ENCODE measurements around the gene DTNBP1. TPM values are rescaled to one million over a fixed set of nuclear protein-coding genes. Genes with fewer than 3 reads are reported as not detected.

Gene DTNBP1
- polyA plus RNA-seq, 3 donors = 9.3 to 15.0 (median 13.4) TPM

GRCh38 chr6:15513801-15514711 lies 148.8 kb downstream of the DTNBP1 start:
- H3K27ac ChIP-seq (ENCODE audit: low read depth, low read length) = no peak overlapping the region
- WGBS, 3 donors = 89 to 90% (median 90%) methylated on average over 21 of the region's 21 CpGs

GRCh38 chr6:15513131-15513771 lies 149.6 kb downstream of the DTNBP1 start:
- WGBS, 3 donors = 88 to 93% (median 92%) methylated on average over 32 to 34 of the region's 34 CpGs

GRCh38 chr6:15512721-15513120 lies 150.1 kb downstream of the DTNBP1 start:
- WGBS, 3 donors = 80 to 87% (median 82%) methylated on average over 9 of the region's 9 CpGs
- no peak overlapping the region for H3K27ac ChIP-seq (ENCODE audit: low read depth, low read length)

More at GRCh38 chr6:15513131-15513771, 149.6 kb downstream of the DTNBP1 start:
- H3K27ac ChIP-seq (ENCODE audit: low read depth, low read length) = no peak overlapping the region

- H3K27ac ChIP-seq (ENCODE audit: low read depth, low read length) = no peak overlapping the region
- WGBS, 3 donors = 91 to 92% (median 91%) methylated on average over 18 of the region's 18 CpGs
Observed at GRCh38 chr6:15512126-15512525, 150.7 kb downstream of the DTNBP1 start.

- no peak overlapping the region for H3K27ac ChIP-seq (ENCODE audit: low read depth, low read length)
- 79 to 90% (median 83%) methylated on average over 14 of the region's 14 CpGs for WGBS, 3 donors
Observed at GRCh38 chr6:15511248-15512125, 151.3 kb downstream of the DTNBP1 start.

GRCh38 chr6:15510536-15511247 lies 152.1 kb downstream of the DTNBP1 start:
- WGBS, 3 donors = 78 to 84% (median 81%) methylated on average over 16 of the region's 16 CpGs
- H3K27ac ChIP-seq (ENCODE audit: low read depth, low read length) = no peak overlapping the region

GRCh38 chr6:15510121-15510520 lies 152.7 kb downstream of the DTNBP1 start:
- 94 to 97% (median 97%) methylated on average over 6 of the region's 6 CpGs for WGBS, 3 donors
- H3K27ac ChIP-seq (ENCODE audit: low read depth, low read length) = no peak overlapping the region

GRCh38 chr6:15509335-15509933 lies 153.4 kb downstream of the DTNBP1 start:
- 84 to 89% (median 86%) methylated on average over 13 of the region's 13 CpGs for WGBS, 3 donors
- no peak overlapping the region for H3K27ac ChIP-seq (ENCODE audit: low read depth, low read length)

GRCh38 chr6:15508931-15509330 lies 153.9 kb downstream of the DTNBP1 start:
- WGBS, 3 donors = 88 to 92% (median 90%) methylated on average over 15 of the region's 15 CpGs
- H3K27ac ChIP-seq (ENCODE audit: low read depth, low read length) = no peak overlapping the region

GRCh38 chr6:15508441-15508871 lies 154.4 kb downstream of the DTNBP1 start:
- no peak overlapping the region for H3K27ac ChIP-seq (ENCODE audit: low read depth, low read length)
- 67 to 88% (median 72%) methylated on average over 6 of the region's 6 CpGs for WGBS, 3 donors

GRCh38 chr6:15507746-15508145 lies 155.1 kb downstream of the DTNBP1 start:
- H3K27ac ChIP-seq (ENCODE audit: low read depth, low read length) = no peak overlapping the region
- WGBS, 3 donors = 89 to 92% (median 91%) methylated on average over 14 of the region's 14 CpGs

- WGBS, 3 donors = 94 to 96% (median 96%) methylated on average over 11 of the region's 11 CpGs
- no peak overlapping the region for H3K27ac ChIP-seq (ENCODE audit: low read depth, low read length)
Observed at GRCh38 chr6:15507221-15507620, 155.6 kb downstream of the DTNBP1 start.

- H3K27ac ChIP-seq (ENCODE audit: low read depth, low read length) = no peak overlapping the region
- 93 to 96% (median 94%) methylated on average over 7 of the region's 7 CpGs for WGBS, 3 donors
Observed at GRCh38 chr6:15506066-15506465, 156.8 kb downstream of the DTNBP1 start.

- H3K27ac ChIP-seq (ENCODE audit: low read depth, low read length) = no peak overlapping the region
- 78 to 91% (median 79%) methylated on average over 18 of the region's 18 CpGs for WGBS, 3 donors
Observed at GRCh38 chr6:15505463-15505918, 157.3 kb downstream of the DTNBP1 start.

- 25 to 32% (median 25%) methylated on average over 26 of the region's 26 CpGs for WGBS, 3 donors
- H3K27ac ChIP-seq (ENCODE audit: low read depth, low read length) = no peak overlapping the region
Observed at GRCh38 chr6:15504581-15505350, 158.1 kb downstream of the DTNBP1 start.

GRCh38 chr6:15504040-15504495 lies 158.8 kb downstream of the DTNBP1 start:
- 50 to 79% (median 57%) methylated on average over 12 of the region's 12 CpGs for WGBS, 3 donors
- no peak overlapping the region for H3K27ac ChIP-seq (ENCODE audit: low read depth, low read length)

- 91 to 92% (median 91%) methylated on average over 6 of the region's 6 CpGs for WGBS, 3 donors
- no peak overlapping the region for H3K27ac ChIP-seq (ENCODE audit: low read depth, low read length)
Observed at GRCh38 chr6:15503346-15503680, 159.5 kb downstream of the DTNBP1 start.

All from adipose tissue (tissue), 3 donors.